Measurements from ENCODE around the gene DLG2.

The DLG2 gene

DNA sequence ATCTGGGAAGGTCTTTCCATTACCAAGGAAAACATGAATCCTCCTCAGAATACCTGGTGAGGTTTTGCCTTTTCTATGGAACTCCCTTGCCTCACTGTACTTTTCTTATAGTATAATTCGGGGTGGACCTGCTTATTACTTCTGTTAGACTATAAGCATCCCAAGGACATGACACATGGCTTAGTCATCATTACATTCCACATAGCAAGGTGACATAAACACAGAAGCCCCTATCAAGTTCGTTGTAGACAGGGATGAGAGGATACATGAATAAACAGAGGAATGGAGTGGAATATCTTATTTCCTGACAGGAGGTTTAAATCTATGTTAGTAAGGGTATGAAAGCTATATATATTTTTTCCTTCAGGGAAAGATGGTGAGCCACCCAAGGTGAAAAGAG is 1808.8 kb downstream of the DLG2 start:
- DNase-seq: no peak
- Histone ChIP-seq H3K27ac (no peak overlapping the region), H3K27me3 (ENCODE audit: insufficient read depth, low read depth, severe bottlenecking) (no peaks in the 10 kb centered on the region), H3K36me3 (no peaks in the 10 kb centered on the region), H3K4me3 (ENCODE audit: low read depth, low read length) (no peak overlapping the region), H3K9me3 (ENCODE audit: severe bottlenecking) (no peaks in the 10 kb centered on the region)
- TF ChIP-seq, protein P1, sequence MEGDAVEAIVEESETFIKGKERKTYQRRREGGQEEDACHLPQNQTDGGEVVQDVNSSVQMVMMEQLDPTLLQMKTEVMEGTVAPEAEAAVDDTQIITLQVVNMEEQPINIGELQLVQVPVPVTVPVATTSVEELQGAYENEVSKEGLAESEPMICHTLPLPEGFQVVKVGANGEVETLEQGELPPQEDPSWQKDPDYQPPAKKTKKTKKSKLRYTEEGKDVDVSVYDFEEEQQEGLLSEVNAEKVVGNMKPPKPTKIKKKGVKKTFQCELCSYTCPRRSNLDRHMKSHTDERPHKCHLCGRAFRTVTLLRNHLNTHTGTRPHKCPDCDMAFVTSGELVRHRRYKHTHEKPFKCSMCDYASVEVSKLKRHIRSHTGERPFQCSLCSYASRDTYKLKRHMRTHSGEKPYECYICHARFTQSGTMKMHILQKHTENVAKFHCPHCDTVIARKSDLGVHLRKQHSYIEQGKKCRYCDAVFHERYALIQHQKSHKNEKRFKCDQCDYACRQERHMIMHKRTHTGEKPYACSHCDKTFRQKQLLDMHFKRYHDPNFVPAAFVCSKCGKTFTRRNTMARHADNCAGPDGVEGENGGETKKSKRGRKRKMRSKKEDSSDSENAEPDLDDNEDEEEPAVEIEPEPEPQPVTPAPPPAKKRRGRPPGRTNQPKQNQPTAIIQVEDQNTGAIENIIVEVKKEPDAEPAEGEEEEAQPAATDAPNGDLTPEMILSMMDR (IDR thresholded peaks at IDR 0.05; ENCODE audit: low read depth, low read length): no peak

DNA sequence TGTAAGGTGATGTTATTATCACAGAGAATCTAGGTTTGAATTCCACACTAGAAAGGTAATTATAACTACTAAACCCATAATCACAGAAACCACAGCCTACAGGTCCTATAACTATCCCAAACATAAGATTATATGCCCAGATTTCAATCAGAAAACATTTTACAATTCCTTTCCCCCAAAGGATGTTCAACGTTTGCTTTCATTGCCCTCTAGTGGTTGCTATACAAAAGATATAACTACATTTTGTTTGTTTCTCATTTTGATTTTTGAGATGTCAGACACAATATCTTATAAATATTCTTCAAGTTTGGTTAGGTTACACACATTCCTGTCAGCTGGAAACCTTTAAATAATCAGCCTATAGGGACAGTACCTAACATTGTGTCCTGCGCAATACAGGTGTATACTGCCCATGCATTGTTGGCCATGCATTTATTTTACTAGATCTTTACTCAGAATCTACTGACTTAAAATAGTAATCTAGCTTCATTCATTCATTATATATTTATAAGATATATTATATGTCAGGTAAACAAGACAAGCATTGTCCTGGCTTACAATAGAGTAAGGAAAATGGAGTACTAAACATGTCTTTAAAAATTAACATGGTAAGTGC is 1810.5 kb downstream of the DLG2 start:
- DNase-seq: no peak
- H3K9me3 ChIP-seq (ENCODE audit: severe bottlenecking): no peaks in the 10 kb centered on the region
- no peaks in the 10 kb centered on the region for H3K27me3 ChIP-seq (ENCODE audit: insufficient read depth, low read depth, severe bottlenecking)
- H3K27ac ChIP-seq: no peak overlapping the region
- H3K36me3 ChIP-seq: no peaks in the 10 kb centered on the region
- TF ChIP-seq, protein P1 (IDR thresholded peaks at IDR 0.05; ENCODE audit: low read depth, low read length): 0 out of 2 replicates have a peak, but pooled peaks have one; percentile 24
- H3K4me3 ChIP-seq (ENCODE audit: low read depth, low read length): no peak overlapping the region

DNA sequence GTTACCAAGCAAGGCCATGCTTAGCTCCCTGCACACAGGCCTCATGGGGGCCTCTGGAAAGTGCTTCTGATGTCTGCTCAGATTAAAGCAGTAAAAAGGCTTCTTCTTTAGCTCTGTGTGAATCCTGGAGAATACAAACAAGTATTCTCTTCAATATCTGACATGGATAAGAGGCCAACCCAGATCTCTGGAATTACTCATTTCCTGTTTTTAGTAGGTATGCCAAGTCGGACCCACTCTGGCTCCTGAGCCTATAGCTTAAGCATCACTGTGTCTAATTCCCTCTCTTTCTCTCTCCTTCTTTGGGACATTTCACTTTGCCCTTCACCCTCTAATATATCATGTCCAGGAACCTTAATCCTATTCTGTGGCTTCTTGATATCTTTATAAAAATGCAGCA is 1811.4 kb downstream of the DLG2 start:
- Histone ChIP-seq H3K36me3 (no peaks in the 10 kb centered on the region), H3K4me3 (ENCODE audit: low read depth, low read length) (no peak overlapping the region), H3K27me3 (ENCODE audit: insufficient read depth, low read depth, severe bottlenecking) (no peaks in the 10 kb centered on the region), H3K27ac (no peak overlapping the region), H3K9me3 (ENCODE audit: severe bottlenecking) (no peaks in the 10 kb centered on the region)
- DNase-seq: no peak
- TF ChIP-seq, protein P1 (IDR thresholded peaks at IDR 0.05; ENCODE audit: low read depth, low read length): no peak

DNA sequence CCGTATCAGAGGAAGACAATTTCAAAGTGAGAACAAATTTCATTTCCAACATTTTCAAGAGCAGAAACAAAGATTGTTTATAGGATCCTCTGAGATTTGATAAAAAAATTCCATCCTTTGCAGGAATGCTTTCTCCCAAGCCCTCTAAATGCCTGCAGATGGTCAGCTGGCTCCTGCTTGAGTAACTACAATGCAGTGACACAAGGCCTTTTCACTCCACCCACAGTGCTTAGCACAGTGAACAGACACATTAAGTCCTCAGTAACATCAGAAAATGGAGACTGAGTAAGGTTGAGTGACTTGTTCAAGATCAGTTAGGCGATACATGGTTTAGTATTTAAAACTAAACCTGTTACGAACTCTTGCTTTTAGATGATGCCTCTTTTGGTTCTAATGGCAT is 1813.8 kb downstream of the DLG2 start:
- H3K27me3 ChIP-seq (ENCODE audit: insufficient read depth, low read depth, severe bottlenecking): no peaks in the 10 kb centered on the region
- TF ChIP-seq, protein P1 (IDR thresholded peaks at IDR 0.05; ENCODE audit: low read depth, low read length): no peak

DNA sequence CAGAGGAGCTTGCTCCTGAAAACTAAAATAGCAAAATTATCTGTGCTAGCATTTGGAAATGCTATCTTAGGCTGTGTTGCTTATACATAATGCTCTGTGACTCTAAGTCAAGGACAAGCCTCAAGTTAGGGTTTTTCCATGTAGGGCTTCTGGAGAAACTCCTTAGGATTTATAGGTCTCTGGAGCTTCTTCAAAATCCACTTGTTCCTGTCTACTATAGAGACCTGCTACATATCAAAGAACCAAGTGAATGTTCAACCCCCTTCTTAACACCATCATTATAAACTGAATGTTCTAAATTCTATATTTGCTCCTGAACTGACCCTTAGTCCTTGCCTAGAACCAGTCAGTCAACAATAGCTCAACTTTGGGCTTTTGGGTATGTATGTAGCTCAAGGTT is 1817.9 kb downstream of the DLG2 start:
- Histone ChIP-seq H3K27ac (no peak overlapping the region), H3K4me3 (ENCODE audit: low read depth, low read length) (no peak overlapping the region), H3K9me3 (ENCODE audit: severe bottlenecking) (no peaks in the 10 kb centered on the region), H3K27me3 (ENCODE audit: insufficient read depth, low read depth, severe bottlenecking) (no peaks in the 10 kb centered on the region), H3K36me3 (no peaks in the 10 kb centered on the region)
- no peak for DNase-seq
- TF ChIP-seq, protein P1 (IDR thresholded peaks at IDR 0.05; ENCODE audit: low read depth, low read length): no peak

More for the DNA sequence above, 1813.8 kb downstream of the DLG2 start:
- Histone ChIP-seq H3K36me3 (no peaks in the 10 kb centered on the region), H3K9me3 (ENCODE audit: severe bottlenecking) (no peaks in the 10 kb centered on the region), H3K27ac (no peak overlapping the region), H3K4me3 (ENCODE audit: low read depth, low read length) (no peak overlapping the region)
- DNase-seq: no peak

DNA sequence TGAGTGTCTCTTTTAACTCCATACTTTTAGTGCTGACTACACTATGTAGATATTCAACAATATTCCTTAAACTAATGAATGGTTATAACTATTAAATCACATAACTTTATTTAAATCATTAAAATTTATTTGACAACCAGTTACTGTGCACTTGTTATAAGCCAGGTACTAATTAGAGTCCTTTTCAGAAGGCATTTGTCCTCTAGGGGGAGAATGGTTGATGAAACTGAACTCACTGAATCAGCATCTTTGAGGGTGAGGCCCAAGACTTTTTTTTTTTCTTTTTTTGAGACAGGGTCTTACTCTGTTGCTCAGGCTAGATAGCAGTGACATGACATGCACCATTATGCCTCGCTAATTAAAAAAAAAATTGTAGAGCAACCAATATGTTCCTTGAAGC is 1825.3 kb downstream of the DLG2 start:
- Histone ChIP-seq H3K9me3 (ENCODE audit: severe bottlenecking) (no peaks in the 10 kb centered on the region), H3K27ac (no peak overlapping the region), H3K4me3 (ENCODE audit: low read depth, low read length) (no peak overlapping the region), H3K27me3 (ENCODE audit: insufficient read depth, low read depth, severe bottlenecking) (no peaks in the 10 kb centered on the region), H3K36me3 (no peaks in the 10 kb centered on the region)
- TF ChIP-seq, protein P1 (IDR thresholded peaks at IDR 0.05; ENCODE audit: low read depth, low read length): no peak
- DNase-seq: no peak

All from WERI-Rb-1 (cell line).